ENCODE results near the gene SIRPA.
"Not testable (repeated sequence)": the region's sequence is repeated elsewhere in the genome, so short reads cannot be mapped to it uniquely, and the experiment has no call there.

SIRPA gene

DNA sequence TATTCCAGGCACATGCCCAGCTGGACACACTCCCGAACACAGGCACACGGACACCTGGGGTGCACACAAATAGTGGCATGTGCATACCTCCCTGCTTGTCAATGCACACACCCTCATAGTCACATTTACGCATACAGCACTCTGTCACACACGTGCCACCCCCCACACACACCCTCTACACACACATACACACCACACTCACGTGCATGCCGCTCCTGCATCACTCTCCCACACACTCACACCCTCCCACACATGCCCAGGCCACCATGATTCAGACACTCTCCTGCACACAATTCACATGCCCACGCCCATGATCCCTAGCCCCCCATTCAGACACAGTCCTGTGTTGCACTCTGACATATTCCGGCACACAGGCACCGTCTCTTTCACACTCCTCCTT lies 13.0 kb downstream of the SIRPA start:
- no peak for FAIRE-seq

DNA sequence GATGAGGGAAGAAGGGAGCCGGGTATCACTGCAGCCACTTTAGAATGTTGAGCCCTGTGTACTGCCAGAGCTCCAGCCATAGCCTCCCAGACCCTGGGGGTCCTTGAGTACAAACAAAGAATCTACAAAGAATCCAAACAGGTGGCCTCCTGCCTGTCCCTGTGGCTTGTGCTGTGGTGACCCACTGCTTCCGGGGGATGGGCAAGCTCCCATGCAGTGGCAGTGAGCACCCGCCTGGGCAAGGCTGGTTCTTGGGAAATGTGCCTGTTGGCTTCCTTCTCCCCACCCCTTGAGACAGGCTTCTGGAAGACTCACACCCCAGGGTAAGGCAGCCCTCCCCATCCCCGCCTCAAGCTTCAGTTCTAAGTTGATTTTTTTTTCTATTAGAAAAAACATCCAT lies 13.9 kb downstream of the SIRPA start:
- FAIRE-seq: no peak

DNA sequence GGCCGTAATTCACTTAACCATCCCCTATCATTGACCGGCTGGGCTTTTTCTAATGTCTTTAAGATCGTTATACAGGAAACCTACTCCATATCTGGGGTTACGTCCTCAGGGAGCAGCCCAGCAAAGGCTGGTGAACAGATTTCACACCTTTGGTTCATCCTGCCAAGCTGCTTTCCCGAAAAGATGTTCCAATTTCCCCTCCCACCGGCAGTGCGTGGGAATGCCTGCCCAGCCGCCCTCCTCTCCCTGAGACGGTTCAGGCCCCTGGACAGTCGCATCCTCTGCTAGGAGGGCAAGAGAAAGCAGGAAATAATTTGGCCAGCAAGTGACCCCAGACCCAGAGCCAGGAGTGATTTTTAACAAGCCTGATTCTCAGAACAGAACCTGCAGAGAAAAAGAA lies 16.3 kb downstream of the SIRPA start:
- no peak for FAIRE-seq

DNA sequence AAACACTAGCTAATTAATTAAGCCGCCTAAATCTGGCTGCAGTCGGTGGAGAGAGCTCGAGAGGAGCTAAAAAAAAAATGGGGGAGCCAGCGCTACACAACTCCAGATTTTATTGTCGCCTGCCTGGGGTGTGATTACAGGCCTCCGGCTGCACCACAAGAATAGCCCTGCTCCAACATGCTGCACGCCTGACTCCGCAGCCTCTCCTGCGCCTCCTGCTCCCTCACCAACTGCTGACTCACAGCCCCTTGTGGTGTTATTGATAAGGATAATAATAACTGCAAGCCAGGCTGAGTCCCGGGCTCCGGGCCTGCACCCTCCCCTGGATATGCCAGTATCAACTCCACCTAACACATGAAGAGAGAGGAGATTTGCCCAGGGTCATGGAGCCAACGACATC lies 16.8 kb downstream of the SIRPA start:
- FAIRE-seq: no peak

DNA sequence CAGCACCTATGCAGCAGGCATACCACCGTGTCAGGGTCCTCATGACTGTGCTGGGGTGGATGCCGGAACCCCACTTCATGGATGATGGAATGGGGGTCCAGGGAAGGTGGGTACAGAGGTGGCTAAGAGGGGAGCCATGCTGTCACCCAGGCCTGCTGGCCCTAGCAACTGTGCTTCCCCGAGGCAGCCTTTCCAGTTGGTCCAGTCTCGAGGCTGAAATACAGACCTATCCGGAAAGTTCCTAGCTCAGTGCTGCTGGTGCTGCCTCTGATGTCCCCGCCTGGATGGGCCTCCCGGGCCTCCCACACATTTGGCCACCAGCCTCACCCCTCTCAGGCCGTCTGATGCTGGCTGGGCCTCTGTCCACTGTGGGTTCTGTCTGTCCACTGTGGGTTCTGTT lies 17.4 kb downstream of the SIRPA start:
- no peak for FAIRE-seq

DNA sequence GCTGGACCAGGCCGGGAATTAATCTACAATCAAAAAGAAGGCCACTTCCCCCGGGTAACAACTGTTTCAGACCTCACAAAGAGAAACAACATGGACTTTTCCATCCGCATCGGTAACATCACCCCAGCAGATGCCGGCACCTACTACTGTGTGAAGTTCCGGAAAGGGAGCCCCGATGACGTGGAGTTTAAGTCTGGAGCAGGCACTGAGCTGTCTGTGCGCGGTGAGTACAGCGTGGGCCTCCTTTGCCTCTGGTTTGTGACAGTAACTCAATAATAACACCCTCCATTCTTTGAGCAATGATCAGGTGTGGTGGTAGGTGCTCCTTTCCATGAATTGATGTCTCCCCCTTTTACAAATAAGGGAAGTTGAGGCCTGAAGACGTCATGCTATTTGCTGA lies 20.0 kb downstream of the SIRPA start:
- not testable (repeated sequence) for FAIRE-seq

DNA sequence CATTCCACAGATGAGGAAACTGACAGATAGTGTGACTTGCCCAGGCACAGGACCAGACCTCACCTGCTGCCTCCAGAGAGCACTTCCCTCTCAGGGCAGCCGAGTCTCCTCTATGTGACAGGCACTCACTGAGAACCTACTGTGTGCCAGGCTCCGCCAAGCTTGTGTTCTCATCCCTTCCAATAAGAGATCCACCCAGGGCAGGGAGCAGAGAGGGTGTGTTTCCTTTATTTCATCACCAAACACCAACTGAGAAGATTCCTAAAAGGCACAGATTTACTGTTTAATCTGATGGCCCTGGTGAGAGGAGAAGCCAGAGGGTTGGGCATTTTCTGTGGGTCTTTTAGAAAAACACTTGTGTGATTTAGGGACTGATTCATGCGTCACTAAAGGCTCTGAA lies 20.5 kb downstream of the SIRPA start:
- no peak for FAIRE-seq

DNA sequence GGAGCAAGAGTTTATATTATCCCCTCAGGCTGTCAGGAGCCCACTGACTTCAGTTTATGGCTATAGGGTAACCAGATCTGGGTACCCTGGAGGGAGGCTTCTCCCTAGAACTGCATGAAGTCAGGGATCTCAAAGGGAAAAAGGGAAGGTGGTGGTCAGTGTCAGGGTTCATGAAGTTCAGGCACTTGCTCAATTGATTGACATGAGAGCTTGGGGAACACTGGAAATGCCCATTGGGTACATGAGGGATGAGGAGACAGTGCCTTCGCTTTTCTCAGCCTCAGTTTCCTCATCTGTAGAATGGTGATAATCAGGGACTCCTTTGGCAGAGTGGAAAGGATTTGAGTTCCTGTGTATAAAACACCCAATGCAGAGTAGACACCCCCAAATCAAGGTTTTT lies 22.6 kb downstream of the SIRPA start:
- no peak for FAIRE-seq

DNA sequence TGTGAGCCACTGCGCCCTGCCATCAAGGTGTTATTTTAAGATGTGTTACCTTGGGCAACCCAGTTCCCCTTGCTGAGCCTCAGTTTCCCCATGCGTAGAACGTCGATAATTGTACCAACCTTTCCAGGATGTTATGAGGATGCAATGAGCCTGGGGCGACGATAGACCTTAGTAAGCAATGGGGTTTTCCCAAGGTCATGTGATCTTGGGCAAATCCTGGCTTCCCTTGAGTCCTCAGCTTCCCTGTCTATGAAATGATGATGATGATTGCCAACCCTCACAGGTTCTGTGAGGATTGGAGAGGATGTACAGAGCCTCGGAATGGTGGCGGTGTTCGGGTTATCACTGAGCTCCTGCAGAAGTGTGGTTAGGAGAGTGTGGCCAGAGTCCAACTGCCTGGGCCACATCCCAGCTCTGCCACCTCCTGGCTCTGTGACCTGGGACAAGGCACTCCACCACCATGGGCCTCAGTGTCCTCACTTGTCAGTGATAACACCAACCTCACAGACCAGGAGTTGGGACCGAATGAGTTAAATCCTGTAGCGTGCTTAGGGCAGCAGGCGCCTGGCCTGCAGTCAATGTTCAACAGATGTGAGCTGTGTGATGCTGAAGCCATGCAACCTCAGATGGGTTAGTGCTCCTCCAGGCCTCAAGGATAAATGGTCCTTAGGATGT lies 23.4 kb downstream of the SIRPA start:
- no peak for FAIRE-seq

DNA sequence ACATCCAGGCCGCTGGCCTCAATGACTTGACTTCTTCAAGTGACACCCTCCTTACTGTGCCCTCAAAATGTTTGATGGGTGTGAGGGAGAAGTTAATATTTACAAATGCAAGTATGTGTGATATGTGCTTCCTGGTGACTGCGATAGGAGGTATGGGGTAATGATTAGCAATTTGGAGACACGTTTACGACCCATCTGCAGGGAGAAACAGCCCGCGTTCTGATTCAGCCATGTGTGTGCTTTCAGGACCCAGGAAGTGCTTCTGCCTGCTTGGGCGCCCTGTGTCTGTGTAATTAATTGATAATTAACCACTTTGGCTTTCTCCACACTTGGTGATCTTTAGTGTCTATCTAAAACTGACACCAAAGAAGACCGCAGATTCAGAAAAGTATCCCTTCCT lies 25.0 kb downstream of the SIRPA start:
- no peak for FAIRE-seq

DNA sequence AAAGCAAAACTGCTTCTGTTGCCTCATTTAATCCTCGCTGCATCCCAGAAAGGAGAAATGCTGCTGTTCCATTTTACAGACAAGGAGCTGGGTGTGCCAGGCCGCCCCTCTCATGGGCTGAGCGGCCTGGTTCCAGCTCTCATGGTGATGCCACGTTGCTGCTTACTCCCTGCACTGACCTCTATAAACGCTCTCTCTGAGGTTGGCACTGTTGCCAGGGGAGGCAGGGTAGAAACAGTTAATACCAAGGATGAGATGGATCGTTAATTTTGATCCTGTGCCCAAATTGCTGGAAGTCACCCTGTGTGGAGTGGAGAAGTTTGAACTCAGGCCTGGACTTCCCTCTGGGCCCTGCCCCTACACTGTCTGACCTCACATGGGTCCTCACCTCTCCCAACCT lies 25.6 kb downstream of the SIRPA start:
- no peak for FAIRE-seq

DNA sequence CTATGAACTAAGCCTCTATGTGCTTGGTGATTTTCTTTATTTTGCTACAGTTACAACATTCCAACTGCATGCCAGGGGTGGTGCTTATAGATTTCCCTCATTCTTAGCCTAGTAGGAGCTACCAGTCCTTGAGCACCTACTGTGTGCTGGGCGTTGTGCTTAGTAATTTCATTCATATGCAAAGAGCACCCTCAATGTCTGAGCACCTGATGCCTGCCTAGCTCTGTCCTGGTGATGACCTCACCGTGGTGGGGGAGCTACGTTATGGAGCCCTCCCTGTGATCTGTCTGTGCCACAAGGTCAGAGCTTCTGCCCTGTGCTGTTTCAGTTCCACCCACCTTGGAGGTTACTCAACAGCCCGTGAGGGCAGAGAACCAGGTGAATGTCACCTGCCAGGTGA lies 26.8 kb downstream of the SIRPA start:
- not testable (repeated sequence) for FAIRE-seq

DNA sequence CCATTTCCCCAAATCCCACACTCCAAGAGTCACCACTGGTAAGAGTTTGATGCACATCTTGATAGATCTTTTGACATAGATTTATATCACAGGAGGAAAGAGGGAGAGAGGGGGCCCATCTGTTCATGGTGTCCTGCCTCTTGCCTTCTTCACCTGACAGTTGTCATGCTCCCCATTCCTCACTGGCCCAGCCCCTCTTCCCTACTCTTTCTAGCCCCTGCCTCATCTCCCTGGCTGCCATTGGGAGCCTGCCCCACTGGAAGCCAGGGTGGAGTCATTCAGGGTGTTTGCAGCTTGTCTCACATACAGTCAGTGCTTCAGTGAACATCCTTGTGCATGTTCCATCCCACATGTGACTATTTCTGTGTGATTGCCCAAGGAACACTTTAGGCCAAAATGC lies 27.6 kb downstream of the SIRPA start:
- FAIRE-seq: no peak

DNA sequence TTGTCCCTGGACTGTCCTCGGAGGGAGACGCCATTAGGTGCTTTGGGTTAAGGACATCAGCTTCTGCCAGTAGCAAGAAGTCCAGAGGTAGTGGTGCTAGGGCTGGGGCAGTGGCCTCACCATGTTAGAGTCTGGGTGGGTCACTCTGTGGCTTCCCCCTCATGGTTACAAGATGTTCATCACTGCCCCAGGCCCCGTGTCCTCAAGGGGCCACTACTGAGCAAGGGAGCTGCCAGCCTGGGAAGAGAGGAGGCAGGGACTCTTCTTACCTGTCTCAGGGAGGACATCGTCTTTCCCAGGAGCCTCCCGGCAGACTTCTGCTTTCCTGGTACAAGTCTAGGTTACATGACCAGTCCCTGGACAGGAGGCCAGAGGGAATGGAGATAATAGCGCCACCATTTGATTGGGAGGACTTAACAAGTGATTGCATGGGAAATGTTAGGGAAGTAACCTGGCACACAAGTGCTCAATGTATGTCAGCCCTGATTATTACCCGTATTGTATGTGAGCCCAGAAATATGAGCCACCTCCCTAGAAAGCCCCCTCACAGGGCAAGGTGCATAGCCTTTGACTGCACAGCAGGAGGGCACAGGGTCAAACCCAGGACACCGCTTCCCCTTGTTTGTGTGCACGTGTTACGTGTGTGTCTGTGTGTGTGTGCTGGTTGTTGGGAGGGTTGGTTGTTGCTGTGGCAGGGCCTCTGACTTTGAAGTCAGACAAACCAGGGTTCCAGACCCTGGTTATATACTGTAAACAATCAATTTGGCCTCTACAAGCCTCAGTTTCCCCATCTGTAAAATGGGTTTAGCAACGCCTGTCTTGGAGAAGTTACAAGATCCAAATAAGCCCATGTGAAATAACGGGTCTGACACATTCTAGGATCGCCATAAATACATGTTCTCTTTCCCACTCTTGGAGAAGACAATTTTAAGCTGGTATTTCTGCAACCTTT lies 30.0 kb downstream of the SIRPA start:
- FAIRE-seq: no peak

DNA sequence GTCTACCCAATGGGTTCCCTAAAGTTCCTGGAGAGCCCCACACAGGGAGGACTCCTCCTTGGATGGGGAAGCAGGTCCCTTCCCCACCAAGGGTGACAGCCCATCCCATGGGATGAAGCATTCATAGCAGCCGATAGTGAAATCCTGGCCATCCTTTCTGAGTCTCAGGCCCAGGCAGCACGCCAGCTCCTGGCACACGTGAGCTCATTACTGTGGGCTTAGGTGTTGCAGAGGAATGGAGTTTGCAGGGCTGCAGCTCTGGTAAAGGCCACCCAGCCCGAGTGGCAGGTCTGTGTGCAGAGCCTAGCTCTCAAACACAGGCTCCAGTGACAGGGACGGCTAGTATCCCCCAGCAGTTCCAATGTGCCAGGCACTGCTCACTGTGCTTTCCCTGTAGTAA lies 31.0 kb downstream of the SIRPA start:
- no peak for FAIRE-seq

DNA sequence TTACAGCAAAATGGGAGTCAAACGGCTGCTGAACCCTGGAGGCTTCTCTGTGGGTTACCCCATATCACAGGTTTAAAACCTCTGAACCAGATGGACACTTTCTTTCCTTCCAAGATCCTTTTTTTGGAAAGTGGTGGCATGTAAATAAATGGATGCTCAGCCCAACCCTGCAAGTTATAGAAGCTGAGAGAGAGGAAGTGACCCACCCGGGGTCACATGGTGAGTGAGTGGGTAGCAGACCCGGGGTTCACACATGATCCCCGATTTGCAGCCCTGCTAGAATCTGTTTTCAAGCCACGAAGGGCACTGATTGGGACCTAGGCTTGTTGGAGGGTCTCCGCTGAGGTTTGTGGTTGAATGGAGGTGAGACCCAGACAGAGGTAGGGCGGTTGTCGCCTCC lies 32.0 kb downstream of the SIRPA start:
- no peak for FAIRE-seq

DNA sequence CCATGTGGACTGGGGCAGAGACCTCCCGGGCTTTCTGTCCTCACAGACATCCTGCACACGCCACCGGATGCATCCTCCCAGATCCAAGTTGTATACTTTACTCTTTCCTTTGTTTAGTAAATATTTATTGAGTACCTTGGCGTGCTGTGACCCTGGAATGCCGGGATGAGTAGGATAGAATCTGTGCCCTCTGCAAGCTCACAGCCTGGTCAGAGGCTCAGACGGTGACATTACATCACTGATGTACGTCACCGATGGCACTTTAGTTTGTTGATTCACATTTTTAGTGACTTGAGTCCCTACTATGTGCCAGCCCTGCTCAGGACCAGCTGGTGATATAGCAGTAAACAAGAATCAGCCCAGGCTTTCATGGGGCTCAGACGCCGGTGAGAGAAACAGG lies 32.9 kb downstream of the SIRPA start:
- FAIRE-seq: no peak

DNA sequence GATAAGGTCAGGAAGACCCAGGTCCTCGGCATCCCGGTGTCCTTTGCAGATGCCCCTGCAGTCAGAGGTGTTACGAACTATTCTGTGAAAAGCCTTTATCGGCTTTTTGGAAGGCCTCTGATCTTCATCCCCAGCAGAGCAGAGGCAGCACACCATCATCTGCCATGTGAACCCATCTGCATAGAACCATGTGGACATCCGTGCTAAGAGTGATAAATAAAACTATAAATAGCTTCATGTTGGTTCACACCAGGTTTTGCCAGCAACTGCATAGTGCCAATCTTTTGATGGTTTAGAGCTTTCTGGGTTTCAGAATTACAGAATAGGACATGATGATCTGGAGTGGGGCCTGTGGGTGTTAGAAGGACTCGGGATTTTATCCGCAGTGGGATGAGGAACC lies 33.6 kb downstream of the SIRPA start:
- no peak for FAIRE-seq

DNA sequence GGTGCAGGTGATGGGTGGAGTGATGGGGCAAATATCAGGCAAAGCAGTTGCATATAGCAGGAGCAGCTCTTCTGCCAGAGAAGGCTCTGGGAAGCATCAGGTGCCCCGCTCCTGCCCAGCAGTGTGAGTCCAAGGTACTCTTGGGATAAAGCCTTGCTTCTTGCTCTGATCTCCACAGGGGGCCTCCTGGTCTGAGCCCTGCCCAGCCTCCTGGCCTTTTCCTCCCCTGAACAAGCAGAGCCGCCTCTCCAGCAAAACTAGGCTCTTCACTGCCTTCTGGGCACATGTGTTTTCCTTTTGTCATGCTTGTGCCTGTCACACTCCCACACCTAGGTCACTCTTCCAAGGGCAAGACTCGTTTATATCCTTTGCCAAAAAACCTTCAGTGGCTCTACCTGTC lies 34.3 kb downstream of the SIRPA start:
- no peak for FAIRE-seq

DNA sequence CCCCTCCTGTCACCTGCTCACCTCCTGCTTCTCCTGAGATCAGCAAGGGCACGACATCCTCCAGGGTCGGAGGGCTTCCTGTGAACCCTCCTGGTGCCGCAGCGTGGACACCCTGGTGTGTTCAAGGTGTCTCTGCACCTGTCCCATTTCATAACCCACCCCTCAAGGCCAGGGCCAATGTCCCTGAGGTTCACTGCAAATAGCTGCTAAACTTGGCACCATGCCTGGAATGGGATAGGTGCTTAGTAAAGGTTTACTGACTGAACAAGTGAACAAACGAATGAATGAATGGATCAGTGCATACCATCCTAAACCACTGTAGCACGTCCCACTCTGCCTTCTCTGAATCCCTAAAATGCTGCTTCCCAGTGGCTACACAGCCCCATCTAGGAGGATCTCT lies 35.0 kb downstream of the SIRPA start:
- no peak for FAIRE-seq

DNA sequence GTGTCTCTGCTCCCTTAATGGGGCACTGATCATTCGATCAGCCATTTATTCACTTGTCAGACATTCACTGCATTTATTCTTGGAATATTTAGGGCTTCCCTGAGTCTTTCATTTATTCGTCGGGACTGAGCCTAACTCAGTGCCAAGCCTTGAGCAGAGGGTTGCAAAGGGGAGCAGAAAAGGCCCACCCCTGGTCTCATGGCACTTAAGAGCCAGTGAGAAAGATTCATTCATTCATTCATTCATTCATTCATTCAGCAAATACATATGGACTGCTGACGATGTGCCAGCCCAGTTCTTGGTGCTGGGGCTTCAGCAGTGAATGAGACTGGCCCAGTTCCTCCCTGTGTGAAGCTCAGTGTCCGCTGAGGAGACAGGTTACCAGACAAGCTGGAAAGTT lies 36.6 kb downstream of the SIRPA start:
- no peak for FAIRE-seq

DNA sequence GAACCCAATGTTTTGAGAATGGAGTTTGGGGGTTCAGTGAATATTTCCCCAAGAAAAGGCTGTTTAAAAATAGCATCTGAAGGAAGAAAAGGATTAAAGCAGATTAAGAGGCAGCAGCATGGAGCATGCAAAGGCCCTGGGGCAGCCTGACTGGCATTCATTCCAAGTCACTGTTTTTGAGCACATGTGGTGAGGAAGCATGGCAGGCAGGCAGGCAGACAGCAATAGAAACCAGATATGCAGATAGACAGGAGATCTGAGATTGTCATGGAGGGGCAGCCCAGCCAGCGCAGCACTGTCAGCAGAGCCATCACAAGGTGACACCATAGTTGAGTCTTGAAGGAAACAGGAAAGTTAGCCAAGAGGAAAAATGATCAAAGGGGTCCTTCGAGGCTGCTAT lies 37.8 kb downstream of the SIRPA start:
- FAIRE-seq: no peak

DNA sequence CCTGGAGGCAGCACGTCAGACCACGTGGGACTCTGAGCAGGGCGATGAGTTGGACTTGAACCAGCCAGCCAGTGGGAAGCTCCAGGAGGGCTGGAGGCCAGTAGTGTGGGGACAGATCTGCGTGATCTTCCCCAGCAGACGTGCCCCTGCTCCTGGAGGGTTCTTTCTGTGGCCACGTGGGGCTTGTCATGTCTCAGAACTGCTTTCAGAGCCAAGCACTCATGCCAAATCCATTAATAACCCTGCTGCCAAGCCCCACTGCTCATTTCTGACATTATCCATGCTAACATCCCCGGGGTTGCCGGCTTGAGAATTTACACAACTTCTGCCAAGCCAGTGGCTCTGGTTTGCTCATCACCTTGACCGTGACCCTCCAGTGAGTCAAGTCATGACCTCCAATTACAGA lies 38.3 kb downstream of the SIRPA start:
- FAIRE-seq: no peak

DNA sequence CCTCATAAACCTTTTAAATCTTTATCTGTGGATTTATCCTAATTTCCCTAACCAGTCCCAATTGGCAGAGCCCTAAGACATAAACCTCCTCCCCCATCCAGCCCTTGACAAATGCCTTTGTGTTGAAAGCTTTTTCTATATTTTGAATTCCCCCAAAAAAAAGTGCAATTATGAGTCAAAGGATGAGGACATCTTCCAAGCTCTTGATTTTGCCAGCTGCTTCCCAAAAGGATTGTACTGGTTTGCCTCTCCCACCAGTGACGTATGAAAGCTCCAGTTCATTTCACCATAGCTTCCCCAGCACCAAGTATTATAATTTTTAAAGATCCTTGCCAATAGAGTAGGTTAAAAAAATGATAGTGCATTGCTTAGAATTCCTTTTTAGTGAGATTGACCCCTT lies 38.9 kb downstream of the SIRPA start:
- no peak for FAIRE-seq
